T follicular helper cell (primary cell): ENCODE data around the gene NXPH2.
"Not testable (repeated sequence)": the region's sequence is repeated elsewhere in the genome, so short reads cannot be mapped to it uniquely, and the experiment has no call there.

Experiments used
- DNase-seq: peaks from one replicate; pipeline ENCODE4 v3.0.0-alpha.2; 2020; ENCODE audit warnings: low read depth

Gene NXPH2

GRCh38 chr2:138757384-138757783, 22.8 kb downstream of the NXPH2 start:
- no peak for DNase-seq

- no peak for DNase-seq
These were observed 27.8 kb downstream of the NXPH2 start for GRCh38 chr2:138752197-138752956.

- DNase-seq, result no peak
These were observed 35.5 kb downstream of the NXPH2 start for GRCh38 chr2:138744713-138745112.

- DNase-seq, result no peak
These were observed 37.6 kb downstream of the NXPH2 start for GRCh38 chr2:138742441-138743057.

GRCh38 chr2:138741851-138742250, 38.3 kb downstream of the NXPH2 start:
- DNase-seq, result no peak

GRCh38 chr2:138737009-138737554, 43.1 kb downstream of the NXPH2 start:
- DNase-seq, result not testable (repeated sequence)

GRCh38 chr2:138732651-138733050, 47.5 kb downstream of the NXPH2 start:
- DNase-seq, result no peak

- no peak for DNase-seq
These were observed 49.6 kb downstream of the NXPH2 start for GRCh38 chr2:138730497-138731030.

GRCh38 chr2:138727956-138728355, 52.2 kb downstream of the NXPH2 start:
- no peak for DNase-seq

- no peak for DNase-seq
These were observed 53.5 kb downstream of the NXPH2 start for GRCh38 chr2:138726681-138727080.

GRCh38 chr2:138724729-138725459, 55.3 kb downstream of the NXPH2 start:
- DNase-seq, result no peak

- DNase-seq, result no peak
These were observed 55.9 kb downstream of the NXPH2 start for GRCh38 chr2:138724327-138724726.

GRCh38 chr2:138723196-138723987, 56.8 kb downstream of the NXPH2 start:
- no peak for DNase-seq

GRCh38 chr2:138722316-138722715, 57.9 kb downstream of the NXPH2 start:
- no peak for DNase-seq

- no peak for DNase-seq
These were observed 60.0 kb downstream of the NXPH2 start for GRCh38 chr2:138720035-138720838.

GRCh38 chr2:138718405-138718804, 61.8 kb downstream of the NXPH2 start:
- DNase-seq, result no peak

- DNase-seq, result no peak
These were observed 64.0 kb downstream of the NXPH2 start for GRCh38 chr2:138716183-138716582.

GRCh38 chr2:138713504-138713903, 66.7 kb downstream of the NXPH2 start:
- no peak for DNase-seq

GRCh38 chr2:138713069-138713496, 67.1 kb downstream of the NXPH2 start:
- no peak for DNase-seq

- DNase-seq, result no peak
These were observed 67.8 kb downstream of the NXPH2 start for GRCh38 chr2:138712212-138712979.
